Nucleus accumbens (tissue), 56 donors: ENCODE results near the gene ANG.
"Not testable (repeated sequence)": the region's sequence is repeated elsewhere in the genome, so short reads cannot be mapped to it uniquely, and the experiment has no call there.

Experiments
- DNase-seq, 56 donors: peaks; one replicate each; lab custom pipeline; 2025; lab: John Stamatoyannopoulos, UW

The ANG gene

DNA sequence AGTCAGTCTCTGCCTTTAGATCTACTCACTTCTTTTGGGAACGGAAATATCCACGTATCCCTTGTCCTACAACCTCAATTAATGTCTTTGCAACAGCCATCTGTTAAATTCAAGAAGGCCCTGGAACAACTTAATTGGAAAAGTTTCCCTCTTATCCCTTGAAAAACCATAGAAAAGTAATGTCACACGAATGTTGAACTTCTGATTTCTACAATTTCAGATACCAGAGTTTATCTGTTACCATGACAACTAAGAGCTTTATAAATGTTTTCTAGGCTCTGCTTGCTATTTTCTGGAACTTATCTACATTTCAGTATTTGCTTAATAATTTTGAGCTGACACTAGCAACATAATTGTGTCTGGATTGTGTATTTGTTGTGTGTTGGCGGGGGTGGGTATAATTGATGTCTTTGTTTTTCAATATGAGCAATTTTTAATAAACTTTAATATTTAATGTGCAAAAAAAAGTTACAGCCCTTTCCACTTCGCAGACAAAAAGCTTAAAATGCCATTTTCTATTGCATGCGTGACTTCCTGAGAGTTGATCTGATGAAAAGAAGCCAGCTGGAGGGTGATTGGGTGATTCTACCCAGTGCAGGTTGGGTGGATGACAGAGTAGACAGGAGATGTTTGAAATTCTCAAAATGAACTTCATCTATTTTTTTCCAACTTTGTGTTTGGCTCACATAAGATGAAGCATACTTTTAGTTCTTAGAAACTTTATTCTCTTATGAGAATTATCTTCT, 45.3 kb downstream of the ANG start:
- no peak for DNase-seq

DNA sequence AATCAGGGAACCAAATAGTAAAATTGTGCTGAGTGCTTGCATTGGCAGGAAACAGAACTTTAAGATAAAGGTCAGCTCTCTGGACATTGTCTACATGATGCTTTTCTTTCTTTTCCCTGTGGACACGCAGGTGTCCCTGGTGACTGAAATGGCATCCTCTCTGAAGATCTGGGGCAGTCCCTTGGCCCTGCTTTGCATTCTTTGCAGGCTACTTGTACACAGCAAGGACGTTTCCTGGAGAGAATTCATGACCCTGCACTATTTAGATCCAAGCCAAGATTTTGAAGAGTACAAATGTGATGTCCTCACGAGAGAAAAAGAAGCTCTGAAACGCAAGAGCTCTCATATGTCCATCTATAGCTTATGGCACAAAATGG, 45.9 kb downstream of the ANG start:
- DNase-seq = no peak

DNA sequence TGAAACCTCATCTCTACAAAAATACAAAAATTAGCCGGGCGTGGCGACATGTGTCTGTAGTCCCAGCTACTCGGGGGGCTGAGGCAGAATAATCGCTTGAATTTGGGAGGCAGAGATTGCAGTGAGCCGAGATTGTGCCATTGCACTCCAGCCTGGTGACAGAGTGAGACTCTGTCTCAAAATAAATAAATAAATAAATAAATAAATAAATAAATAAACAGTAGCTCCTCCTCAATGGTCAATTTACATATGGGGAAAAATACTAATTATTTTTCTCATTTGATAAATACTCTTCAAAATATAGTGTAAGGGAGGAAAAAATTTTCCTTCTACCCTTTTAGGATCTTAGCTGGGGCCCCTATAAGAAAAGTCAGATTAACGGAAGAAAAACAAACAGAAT, 49.7 kb downstream of the ANG start:
- not testable (repeated sequence) for DNase-seq

DNA sequence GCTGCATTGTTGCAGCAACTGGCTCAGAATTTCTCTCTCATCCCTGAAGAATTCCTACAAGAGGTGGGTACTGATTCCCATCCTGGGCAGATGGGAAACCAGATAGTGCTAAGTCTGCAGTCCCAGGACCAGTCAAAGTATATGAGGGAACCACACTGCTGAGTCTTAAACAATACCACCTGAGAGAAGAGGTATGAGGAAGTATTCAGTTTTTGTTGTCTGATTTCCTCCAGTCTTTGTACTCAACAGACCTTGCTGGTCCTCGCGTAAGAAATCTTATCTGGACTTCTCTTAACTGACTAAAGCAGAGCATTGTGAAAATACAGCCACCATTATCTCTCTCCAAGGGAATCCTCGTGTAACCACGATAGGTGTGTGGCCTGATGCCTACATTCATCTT, 53.6 kb downstream of the ANG start:
- no peak for DNase-seq

- DNase-seq = no peak
Measured at GRCh38 chr14:20743556-20743955, 55.0 kb downstream of the ANG start.
